Nephron (organoid): Measurements from ENCODE around the gene TCF12.

Experiments used
- H3K27ac Mint-ChIP-seq, 3 experiments: 2 replicates each; pipeline ENCODE4 v1.8.0; 2020; ENCODE audit warnings: mixed read lengths in 3 of 3, mild to moderate bottlenecking in 2 of 3, moderate library complexity in 1 of 3
- H3K27me3 Mint-ChIP-seq: 2 replicates; pipeline ENCODE4 v1.8.0; 2021; ENCODE audit warnings: low read depth, mild to moderate bottlenecking, moderate library complexity, mixed read lengths
- H3K36me3 Mint-ChIP-seq: 2 replicates; pipeline ENCODE4 v1.8.0; 2020; ENCODE audit warnings: low read depth, mixed read lengths
- H3K4me1 Mint-ChIP-seq: 2 replicates; pipeline ENCODE4 v1.8.0; 2020; ENCODE audit warnings: mixed read lengths
- H3K4me3 Mint-ChIP-seq, 3 experiments: 2 replicates each; pipeline ENCODE4 v1.8.0; 2020; ENCODE audit warnings: mild to moderate bottlenecking in 3 of 3, mixed read lengths in 3 of 3, moderate library complexity in 2 of 3
- H3K9me3 Mint-ChIP-seq: 2 replicates; pipeline ENCODE4 v1.8.0; 2020; ENCODE audit warnings: mixed read lengths
- CTCF ChIP-seq, 3 experiments: fragments of 200-600 bp; sonication (generic); IDR thresholded peaks; one replicate each; pipeline ENCODE4 v1.5.0; 2021; ENCODE audit warnings: antibody characterized with exemption in 3 of 3; ENCODE audit not compliant: unreplicated experiment in 3 of 3

Gene TCF12

DNA sequence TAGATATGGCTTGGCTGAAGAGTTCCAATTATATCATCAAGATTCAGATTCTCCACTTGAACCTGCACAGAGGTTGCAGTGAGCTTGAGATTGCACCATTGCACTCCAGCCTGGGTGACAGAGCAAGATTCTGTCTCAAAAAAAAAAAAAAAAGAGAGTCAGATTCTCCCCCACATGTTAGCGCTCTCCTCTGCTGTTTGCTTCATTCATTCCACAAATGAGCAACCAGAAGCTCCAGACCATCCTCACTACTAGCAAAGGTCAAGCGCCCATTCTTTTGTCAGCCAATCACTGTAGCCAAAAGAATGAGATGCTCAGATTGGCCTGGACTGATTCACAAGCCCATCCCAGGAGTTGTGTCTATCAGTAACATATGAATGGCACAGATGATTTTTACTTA lies 28.4 kb upstream of the TCF12 start:
- Mint-ChIP-seq H3K9me3 (no peaks in the 10 kb centered on the region), H3K4me3 (peak overlapping the region in 1 of 3 experiments; percentile 34), H3K27ac (peak overlapping the region in 2 of 3 experiments; percentile 54 to 97), H3K4me1 (peaks cover 48% of the 10 kb centered on the region), H3K36me3 (peaks cover 9% of the 10 kb centered on the region), H3K27me3 (no peaks in the 10 kb centered on the region)
- TF ChIP-seq CTCF (IDR thresholded peaks at IDR 0.05; ENCODE audit: unreplicated experiment in 3 of 3), result no peak

- no peak overlapping the region for H3K4me3 Mint-ChIP-seq
- H3K27me3 Mint-ChIP-seq, result peaks cover 5% of the 10 kb centered on the region
- H3K27ac Mint-ChIP-seq, result no peak overlapping the region
- peaks cover 9% of the 10 kb centered on the region for H3K36me3 Mint-ChIP-seq
- peaks cover 41% of the 10 kb centered on the region for H3K4me1 Mint-ChIP-seq
- H3K9me3 Mint-ChIP-seq, result no peaks in the 10 kb centered on the region
- TF ChIP-seq CTCF (IDR thresholded peaks at IDR 0.05; ENCODE audit: unreplicated experiment in 3 of 3), result no peak
Observed at GRCh38 chr15:56891852-56892440, 26.5 kb upstream of the TCF12 start.

DNA sequence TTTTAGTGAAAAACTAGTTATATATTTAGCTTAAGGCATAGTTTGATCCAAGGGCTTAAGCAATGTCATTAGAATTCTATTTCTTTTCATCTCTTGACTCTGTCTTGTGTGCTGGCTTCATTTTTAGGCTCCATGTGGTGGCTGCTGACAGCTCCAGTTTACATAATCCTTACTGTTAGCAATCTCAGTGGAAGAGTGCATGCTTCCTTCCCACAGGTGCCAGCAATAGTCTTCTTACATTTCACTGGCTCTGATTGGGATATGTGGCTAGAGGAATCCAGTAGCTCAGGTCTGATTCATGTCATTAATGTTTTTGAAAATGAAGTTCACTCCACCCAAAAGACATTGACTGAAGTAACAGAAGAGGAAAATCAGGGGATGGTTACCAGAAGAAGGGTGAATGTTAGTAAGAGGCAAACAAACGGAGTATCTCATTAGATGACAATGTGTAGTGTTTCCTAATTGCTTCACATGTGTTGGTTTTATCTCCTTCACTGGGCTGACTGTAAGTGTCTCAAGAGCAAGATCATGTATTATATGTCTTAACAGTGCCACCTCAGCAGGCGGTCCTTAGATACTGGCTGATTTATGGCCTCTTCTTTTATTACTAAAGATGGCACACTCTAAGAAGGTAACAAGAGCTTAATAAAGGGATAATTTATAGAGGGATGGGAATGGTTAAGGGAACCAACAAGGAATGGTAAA lies 25.6 kb upstream of the TCF12 start:
- H3K4me1 Mint-ChIP-seq, result peaks cover 36% of the 10 kb centered on the region
- H3K27me3 Mint-ChIP-seq, result peaks cover 8% of the 10 kb centered on the region
- H3K36me3 Mint-ChIP-seq, result peaks cover 9% of the 10 kb centered on the region
- no peak overlapping the region for H3K27ac Mint-ChIP-seq
- H3K4me3 Mint-ChIP-seq, result no peak overlapping the region
- H3K9me3 Mint-ChIP-seq, result no peaks in the 10 kb centered on the region
- TF ChIP-seq CTCF (IDR thresholded peaks at IDR 0.05; ENCODE audit: unreplicated experiment in 3 of 3), result no peak

GRCh38 chr15:56893364-56893678 lies 25.1 kb upstream of the TCF12 start:
- no peaks in the 10 kb centered on the region for H3K9me3 Mint-ChIP-seq
- peaks cover 31% of the 10 kb centered on the region for H3K4me1 Mint-ChIP-seq
- peaks cover 8% of the 10 kb centered on the region for H3K27me3 Mint-ChIP-seq
- no peak for TF ChIP-seq CTCF (IDR thresholded peaks at IDR 0.05; ENCODE audit: unreplicated experiment in 3 of 3)
- H3K27ac Mint-ChIP-seq, result no peak overlapping the region
- no peak overlapping the region for H3K4me3 Mint-ChIP-seq
- peaks cover 5% of the 10 kb centered on the region for H3K36me3 Mint-ChIP-seq

DNA sequence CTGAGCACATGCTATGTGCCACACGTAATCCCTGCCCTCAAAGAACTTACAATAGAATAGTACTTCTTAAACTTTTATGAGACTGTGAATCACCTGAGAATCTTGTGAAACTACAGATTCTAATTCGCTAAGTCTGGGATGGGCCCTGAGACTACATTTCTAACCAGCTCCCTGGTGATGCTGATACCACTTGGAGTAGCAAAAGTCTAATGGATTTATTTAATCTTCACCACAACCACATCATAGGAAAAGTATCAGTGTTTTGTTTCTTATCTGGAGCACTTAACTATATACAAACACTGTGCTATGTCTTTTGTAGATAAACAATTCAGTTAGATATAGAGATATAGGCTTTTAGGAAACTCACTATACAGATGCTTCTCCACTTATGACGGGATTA lies 23.8 kb upstream of the TCF12 start:
- H3K4me3 Mint-ChIP-seq, result no peak overlapping the region
- peaks cover 8% of the 10 kb centered on the region for H3K27me3 Mint-ChIP-seq
- no peaks in the 10 kb centered on the region for H3K9me3 Mint-ChIP-seq
- H3K36me3 Mint-ChIP-seq, result peaks cover 5% of the 10 kb centered on the region
- H3K27ac Mint-ChIP-seq, result no peak overlapping the region
- TF ChIP-seq CTCF (IDR thresholded peaks at IDR 0.05; ENCODE audit: unreplicated experiment in 3 of 3), result no peak
- H3K4me1 Mint-ChIP-seq, result peaks cover 21% of the 10 kb centered on the region

DNA sequence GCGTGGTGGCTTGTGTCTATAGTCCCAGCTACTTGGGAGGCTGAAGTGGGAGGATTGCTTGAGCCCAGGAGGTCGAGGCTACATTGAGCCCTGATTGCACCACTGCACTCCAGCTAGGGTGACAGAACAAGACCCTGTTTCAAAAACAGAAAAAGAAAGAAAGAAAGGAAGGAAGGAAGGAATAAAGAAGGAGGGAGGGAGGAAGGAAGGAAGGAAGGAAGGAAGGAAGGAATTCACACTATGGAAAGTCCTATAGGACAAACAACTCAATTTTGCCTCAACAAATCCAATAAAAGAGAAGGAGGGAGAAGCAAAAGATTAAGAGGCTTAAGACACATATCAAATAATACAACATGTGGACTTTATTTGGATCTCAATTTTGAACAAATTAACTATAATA lies 16.5 kb upstream of the TCF12 start:
- H3K4me3 Mint-ChIP-seq, result no peak overlapping the region
- peaks cover 5% of the 10 kb centered on the region for H3K9me3 Mint-ChIP-seq
- no peak for TF ChIP-seq CTCF (IDR thresholded peaks at IDR 0.05; ENCODE audit: unreplicated experiment in 3 of 3)
- no peaks in the 10 kb centered on the region for H3K4me1 Mint-ChIP-seq
- H3K36me3 Mint-ChIP-seq, result peaks cover 30% of the 10 kb centered on the region
- H3K27me3 Mint-ChIP-seq, result peaks cover 3% of the 10 kb centered on the region
- H3K27ac Mint-ChIP-seq, result no peak overlapping the region
